ENCODE data around the gene SEPTIN1.

SEPTIN1 gene

DNA sequence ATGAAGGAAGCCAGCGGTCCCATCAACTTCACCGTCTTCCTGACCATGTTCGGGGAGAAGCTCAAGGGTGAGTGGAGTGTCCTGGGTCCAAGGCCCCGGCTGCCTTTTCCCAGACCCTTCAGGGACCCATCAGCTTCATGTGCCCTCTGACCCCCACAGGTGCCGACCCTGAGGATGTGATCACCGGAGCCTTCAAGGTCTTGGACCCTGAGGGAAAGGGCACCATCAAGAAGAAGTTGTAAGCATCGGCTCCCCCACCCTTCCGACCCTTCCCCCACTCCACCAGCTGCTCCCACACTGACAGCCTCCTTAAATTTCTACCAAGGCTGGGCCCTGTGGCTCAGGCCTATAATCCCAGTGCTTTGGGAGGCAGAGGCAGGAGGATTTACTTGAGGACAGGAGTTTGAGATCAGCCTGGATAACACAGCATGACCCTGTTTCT, 5.9 kb downstream of the SEPTIN1 start:
- DNase-seq: no peak

DNA sequence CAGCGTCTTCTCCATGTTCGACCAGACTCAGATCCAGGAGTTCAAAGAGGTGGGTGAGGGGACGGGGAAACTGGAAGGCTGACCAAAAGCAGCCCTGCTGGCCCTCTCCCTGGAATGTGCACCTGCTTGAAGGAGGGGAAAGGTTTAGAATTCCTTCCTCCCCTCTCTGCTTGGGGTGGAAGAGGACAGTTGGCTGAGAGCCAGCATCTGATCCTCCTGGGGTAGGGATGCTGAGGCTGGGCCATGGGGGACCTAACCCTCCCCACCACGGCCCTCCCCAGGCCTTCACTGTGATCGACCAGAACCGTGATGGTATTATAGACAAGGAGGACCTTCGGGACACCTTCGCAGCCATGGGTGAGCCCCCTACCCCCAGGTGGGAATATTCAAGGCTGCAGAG, 6.5 kb downstream of the SEPTIN1 start:
- DNase-seq: no peak

DNA sequence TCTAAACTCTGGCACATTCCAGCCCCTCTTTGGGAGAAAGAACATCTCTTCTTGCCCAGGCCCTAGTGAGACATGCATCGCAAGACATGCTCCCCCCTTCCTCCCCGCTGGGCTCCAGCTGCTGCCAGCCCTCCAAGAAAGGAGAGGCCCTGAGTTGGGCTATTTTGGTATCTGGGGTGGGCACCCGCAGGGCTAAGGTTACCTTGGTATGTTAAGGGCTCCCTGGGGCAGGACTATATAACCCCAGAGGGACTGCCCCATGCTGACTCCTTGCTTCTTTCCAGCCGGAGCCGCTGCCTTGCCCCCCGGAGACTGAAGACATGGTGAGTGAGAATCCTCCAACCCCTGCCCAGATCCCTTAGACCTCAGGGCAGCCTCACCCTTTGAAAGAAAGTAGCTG, 7.8 kb downstream of the SEPTIN1 start, which contains the start of gene MYL11:
TSS of gene MYL11 (plus strand) at position 265 of the 400 bp plus-strand sequence. CDS start at position 321, 56 bp downstream.
- no peak for DNase-seq

GRCh38 chr16:30372725-30373124, 9.6 kb downstream of the SEPTIN1 start:
- DNase-seq: no peak

GRCh38 chr16:30372038-30372712, 10.2 kb downstream of the SEPTIN1 start:
- DNase-seq: no peak

GRCh38 chr16:30371248-30371816, 11.0 kb downstream of the SEPTIN1 start:
- no peak for DNase-seq

DNA sequence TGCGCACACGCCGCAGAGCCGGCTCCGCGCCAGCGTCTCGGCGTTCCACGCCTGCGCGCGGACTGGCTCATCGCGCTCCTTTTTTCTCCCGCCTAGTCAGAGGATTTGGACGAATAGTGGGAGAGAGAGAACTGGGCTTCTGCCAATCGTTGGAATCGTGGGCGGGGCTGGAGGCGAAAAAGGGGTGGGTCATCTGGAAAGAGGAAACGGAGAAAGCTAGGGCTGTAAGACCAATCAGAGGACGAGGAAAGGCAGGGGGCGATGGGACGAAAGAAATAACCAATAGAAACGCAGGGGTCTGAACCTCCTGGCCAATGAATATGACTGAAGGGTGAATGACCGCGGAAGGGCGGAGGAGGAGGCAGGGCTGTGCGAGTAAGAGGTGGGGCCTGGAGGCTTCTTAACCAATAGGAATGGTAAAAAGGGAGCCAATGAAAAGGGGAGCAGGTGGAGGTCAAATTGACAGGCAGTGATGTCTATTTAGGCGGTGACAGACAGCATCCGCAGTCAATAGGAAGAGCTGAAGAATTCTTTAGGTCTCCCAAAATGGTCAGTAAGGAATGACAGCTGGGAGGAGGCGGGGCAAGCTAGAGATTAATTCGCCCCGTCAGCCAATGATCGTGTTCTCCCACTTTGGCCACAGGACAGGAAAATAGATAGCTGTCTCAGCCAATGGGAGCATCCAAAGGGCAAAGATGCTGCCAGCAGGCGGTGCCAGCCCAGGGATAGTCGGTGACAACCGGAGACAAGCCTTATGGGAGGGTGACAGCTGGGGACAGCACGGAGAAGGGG, 11.7 kb downstream of the SEPTIN1 start, which contains the start of gene TBC1D10B:
TSS of gene TBC1D10B (minus strand) at position 39 of the 792 bp plus-strand sequence. CDS start 311 bp downstream, outside the sequence.
- DNase-seq: peak; percentile 100

DNA sequence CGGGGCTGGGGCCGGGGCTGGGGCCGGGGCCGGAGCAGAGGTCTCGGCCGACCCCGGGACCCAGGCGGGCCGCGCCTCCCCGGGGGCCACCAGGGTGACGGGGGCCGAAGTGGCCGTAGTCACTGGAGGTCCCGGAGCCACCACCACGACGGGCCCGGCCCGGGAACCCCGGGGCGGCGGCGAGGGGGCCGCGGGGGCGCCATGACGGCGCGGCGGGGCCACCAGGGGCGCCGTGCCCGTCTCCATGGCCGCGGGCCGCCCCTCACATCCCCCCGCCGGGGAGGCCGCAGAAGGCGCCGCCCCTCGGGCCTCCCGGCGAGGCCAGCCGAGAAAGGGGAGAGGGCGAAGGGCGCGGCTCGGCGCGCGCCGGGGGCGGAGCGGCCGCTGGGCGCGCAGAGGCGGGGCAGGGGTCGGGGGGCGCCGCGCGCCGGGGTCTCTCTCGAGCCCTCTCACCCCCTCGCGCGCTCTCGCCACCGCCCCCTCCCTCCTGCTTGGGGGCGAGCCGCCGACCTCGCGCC, 12.4 kb downstream of the SEPTIN1 start:
- DNase-seq: no peak

DNA sequence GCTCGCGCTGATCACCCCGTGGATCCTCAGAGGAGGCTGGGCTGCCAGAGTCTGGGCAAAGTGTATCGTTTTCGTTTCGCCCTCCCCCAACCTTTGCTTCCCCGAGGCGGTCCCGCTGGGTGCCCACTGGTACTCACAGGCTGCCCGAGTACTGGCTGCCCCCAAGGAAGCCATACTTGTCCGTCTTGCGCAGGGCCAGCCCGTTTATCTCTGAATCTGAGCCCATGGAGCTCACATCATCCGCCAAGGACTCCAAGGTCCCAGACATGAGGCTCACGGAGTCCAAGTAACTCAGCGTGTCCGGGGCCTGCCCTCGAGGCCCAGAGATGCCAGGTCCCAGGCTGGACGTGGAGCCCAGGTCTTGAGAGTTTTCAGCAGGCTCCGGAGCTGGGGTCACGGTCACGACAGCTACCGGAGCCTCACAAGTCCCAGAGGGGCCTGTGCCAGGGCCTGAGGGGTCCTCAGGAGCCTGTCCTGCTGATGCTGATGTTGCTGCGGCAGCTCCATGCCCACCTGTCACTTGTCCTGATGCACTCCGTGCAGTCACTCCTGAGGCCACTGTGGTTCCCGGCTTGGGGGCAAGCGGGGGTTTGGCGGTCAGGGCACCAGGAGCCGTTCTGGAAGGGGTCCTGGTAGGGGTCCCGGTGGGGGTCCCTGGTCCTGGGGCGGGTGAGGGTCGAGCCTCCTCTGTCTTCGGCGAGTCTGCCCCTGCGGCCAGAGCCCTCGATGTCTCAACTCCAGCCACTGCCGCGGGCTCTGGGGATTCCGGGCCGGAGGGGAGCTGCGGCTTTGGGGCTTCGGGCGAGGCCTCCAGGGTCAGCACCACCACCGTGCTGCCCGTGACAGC, 13.0 kb downstream of the SEPTIN1 start:
- peak; percentile 37 for DNase-seq

DNA sequence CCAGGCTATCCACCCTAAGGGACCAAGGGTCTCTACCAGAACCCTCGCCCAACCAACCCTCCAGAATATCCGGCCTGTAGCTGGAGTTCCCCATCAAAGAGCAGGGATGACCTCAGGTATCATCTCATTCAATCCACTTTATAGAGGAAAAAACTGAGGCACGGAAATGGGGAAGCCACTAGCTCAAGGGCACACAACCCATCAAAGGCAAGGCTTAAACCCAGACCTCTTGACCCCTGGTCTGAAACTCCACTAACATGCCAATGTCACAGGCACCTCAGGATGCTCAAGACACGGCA, 13.6 kb downstream of the SEPTIN1 start:
- DNase-seq: no peak

DNA sequence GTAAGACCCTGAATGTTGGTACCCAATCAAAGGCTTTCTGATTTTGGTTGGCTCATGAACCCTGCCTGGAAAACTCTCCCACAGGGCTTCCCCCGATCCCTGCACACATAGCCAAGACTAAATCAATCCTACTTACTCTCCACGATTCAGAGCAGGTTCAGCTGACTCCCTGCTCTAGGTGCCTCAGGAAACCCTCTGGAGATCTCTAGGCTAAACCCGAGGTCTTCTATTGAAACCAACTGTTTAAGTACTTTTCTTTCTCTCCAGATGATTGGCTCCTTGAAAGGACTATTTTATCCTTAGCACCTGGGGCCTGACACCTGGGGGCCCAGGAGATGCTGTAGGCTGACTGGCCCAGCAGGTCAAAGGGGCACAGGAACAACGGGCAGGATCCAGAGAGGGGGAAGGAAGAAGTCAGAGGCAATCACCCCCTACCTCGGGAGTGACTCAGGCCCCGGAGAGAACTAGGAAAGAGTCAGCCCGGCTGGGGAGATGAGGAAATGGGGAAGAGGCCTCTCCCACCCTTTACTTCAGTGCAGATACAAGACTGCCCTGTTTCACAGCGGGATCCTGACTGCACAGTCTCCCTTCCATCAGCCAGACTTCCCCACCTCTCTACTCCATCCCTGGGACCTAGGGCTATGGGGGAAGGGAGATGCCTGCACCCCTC, 14.1 kb downstream of the SEPTIN1 start:
- DNase-seq: peak; percentile 55

DNA sequence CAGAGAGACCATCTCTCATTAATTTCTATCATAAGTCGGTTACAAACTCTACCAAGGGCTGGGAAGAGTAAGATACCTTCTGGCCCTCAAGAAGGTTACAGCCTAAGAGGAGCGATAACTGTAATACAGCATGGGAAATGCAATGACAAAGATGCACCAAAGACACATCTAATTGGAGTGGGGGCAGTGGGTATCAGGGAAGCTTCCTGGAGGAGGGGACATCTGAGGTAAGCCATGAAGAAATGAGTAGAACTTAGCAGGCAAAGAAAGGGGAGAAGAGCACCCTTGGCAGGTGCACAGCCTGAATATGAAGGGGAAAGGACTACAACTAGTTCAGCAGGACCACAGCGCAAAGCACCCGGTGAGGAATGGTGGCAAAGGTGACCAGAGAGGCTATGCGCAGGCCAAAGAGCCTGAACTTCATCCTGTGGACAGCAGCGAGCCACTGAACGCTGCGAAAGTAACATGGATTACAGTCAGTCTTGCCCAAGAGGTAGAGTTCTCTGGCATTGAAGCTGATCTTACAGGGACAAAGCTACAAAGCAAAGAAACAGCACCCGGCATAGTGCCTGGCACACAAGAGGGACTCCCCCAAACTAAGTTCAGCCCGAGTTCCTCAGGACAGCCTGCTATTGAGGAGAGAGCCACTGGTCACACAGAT, 14.9 kb downstream of the SEPTIN1 start:
- DNase-seq: no peak

- no peak for DNase-seq
Observed at GRCh38 chr16:30366511-30366910, 15.8 kb downstream of the SEPTIN1 start.

DNA sequence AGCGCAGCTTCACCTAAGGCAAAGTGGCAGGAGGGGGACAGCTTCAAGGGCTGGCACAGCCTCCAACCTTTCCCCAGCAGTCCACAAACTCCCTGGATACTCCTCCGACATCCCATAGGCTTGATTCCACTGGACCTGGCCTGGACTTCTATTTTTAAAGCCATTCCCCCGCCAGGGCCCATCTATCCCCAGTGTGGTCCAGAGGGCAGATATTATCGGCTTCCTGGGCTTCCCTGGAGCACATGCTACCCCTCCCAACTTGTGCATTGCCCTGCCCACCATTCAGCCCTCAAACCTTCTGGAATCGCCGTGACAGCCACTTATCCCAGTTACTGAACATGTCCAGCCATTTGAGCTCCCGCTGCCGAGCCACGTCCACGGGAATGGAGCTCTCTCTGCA, 17.2 kb downstream of the SEPTIN1 start:
- DNase-seq: no peak

GRCh38 chr16:30361180-30361579, 21.2 kb downstream of the SEPTIN1 start:
- DNase-seq: no peak

- no peak for DNase-seq
Observed at GRCh38 chr16:30359871-30360170, 22.5 kb downstream of the SEPTIN1 start.

GRCh38 chr16:30358990-30359870, 23.1 kb downstream of the SEPTIN1 start:
- no peak for DNase-seq

- no peak for DNase-seq
Observed at GRCh38 chr16:30358577-30358936, 23.8 kb downstream of the SEPTIN1 start.

DNA sequence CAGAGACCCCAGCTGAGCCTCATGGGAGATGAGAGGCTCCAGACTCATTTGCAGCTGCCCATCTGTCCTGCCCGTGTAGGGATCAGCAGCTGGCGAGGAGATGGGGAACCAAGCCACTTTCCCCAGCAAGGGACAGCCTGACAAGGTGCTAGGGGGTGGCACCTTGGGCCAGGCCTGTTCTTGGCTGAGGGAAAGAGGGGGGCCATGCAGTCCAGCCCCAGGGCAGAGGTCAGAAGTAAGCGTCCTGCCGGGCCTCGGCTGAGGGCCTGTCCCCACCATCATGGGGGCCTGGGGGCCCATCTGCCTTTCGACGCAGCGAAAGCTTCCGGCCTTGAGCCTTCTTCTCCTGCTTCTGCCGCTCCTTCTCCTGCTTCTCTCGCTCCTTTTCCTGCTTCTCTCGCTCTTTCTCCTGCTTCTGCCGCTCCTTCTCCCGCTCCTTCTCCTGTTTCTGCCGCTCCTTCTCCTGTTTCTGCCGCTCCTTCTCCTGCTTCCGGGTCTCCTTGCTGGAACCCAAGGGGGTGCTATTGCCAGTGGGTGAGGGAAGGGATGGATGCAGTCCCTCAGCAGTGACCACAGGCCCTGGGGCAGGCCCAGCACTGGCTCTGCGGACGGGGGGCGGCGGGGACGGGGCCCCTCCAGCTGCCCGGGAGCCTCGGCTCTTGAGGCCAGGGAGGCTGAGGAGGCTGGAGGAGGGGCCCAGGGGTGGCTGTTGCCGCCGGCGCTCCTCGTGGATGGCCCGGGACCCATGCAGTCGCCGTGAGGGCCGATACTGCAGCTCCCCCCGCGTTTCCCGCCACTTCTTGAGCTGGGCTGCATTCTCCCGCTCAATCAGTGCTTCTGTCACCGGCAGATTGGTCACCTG, 24.4 kb downstream of the SEPTIN1 start:
- no peak for DNase-seq
